Thymus (tissue), 11 donors: ENCODE measurements around the gene ZFPM1. TPM values are rescaled to one million over a fixed set of nuclear protein-coding genes. Genes with fewer than 3 reads are reported as not detected.

Experiments used
- DNase-seq, 9 donors: peaks; one replicate each; pipeline ENCODE4 v3.0.0-alpha.2; 2013; ENCODE audit warnings: low spot score in 9 of 9, low read depth in 6 of 9, missing footprints in 1 of 9
- H3K27ac ChIP-seq, 2 donors: one replicate each; pipeline ENCODE4 v1.5.1; 2013; ENCODE audit warnings: control low read depth in 1 of 2, low read depth in 1 of 2, low read length in 1 of 2, mild to moderate bottlenecking in 1 of 2, moderate library complexity in 1 of 2
- H3K27me3 ChIP-seq, 2 donors: one replicate each; pipeline ENCODE4 v1.5.1; 2013; ENCODE audit warnings: low read length in 1 of 2; ENCODE audit not compliant: control insufficient read depth in 2 of 2, insufficient read depth in 1 of 2
- H3K36me3 ChIP-seq, 2 donors: one replicate each; pipeline ENCODE4 v1.5.1; 2013; ENCODE audit warnings: low read length in 1 of 2, mild to moderate bottlenecking in 1 of 2, moderate library complexity in 1 of 2; ENCODE audit not compliant: control insufficient read depth in 2 of 2, insufficient read depth in 2 of 2
- H3K4me1 ChIP-seq, 2 donors: one replicate each; pipeline ENCODE4 v1.5.1; 2013; ENCODE audit warnings: low read length in 2 of 2; ENCODE audit not compliant: control insufficient read depth in 2 of 2, insufficient read depth in 2 of 2
- H3K4me3 ChIP-seq, 2 donors: one replicate each; pipeline ENCODE4 v1.5.1; 2013; ENCODE audit warnings: low read length in 2 of 2, control low read depth in 1 of 2, mild to moderate bottlenecking in 1 of 2
- H3K9me3 ChIP-seq, 2 donors: one replicate each; pipeline ENCODE4 v1.5.1; 2013; ENCODE audit warnings: low read length in 1 of 2, mild to moderate bottlenecking in 1 of 2; ENCODE audit not compliant: control insufficient read depth in 2 of 2, insufficient read depth in 1 of 2
- WGBS: extraction: QIAGEN DNeasy Blood & Tissue Kit; methylation state at CpG from one replicate; pipeline ENCODE4 v1.1.7; 2013; 5-methylcytosine and 5-hydroxymethylcytosine counted together
- polyA plus RNA-seq: library from polyadenylated mRNA; stranded (reverse); fragments of 200-250 nt; gene quantifications from one replicate; pipeline ENCODE4 v1.2.3, GENCODE V29; 2013
- total RNA-seq: library from RNA; stranded (reverse); fragments of 120-200 nt; gene quantifications from one replicate; pipeline ENCODE4 v1.2.4, GENCODE V29; 2013
- donor health status: healthy.

ZFPM1 gene
- total and polyA plus RNA-seq, 2 donors: 1.6 to 4.2 TPM

GRCh38 chr16:88415713-88416323 is 37.3 kb upstream of the ZFPM1 start:
- Histone ChIP-seq H3K27me3 (no peaks in the 10 kb centered on the region), H3K4me1 (no peaks in the 10 kb centered on the region), H3K9me3 (no peaks in the 10 kb centered on the region), H3K4me3 (no peak overlapping the region), H3K27ac (no peak overlapping the region), H3K36me3 (no peaks in the 10 kb centered on the region)
- DNase-seq: no peak
- 89% methylated on average over 29 of the region's 29 CpGs for WGBS

- Histone ChIP-seq H3K9me3 (no peaks in the 10 kb centered on the region), H3K27me3 (no peaks in the 10 kb centered on the region), H3K4me3 (no peak overlapping the region), H3K4me1 (no peaks in the 10 kb centered on the region), H3K27ac (no peak overlapping the region), H3K36me3 (no peaks in the 10 kb centered on the region)
- 96% methylated on average over 17 of the region's 17 CpGs for WGBS
- DNase-seq: no peak
Observed at GRCh38 chr16:88416686-88417085, 36.4 kb upstream of the ZFPM1 start.

- Histone ChIP-seq H3K27ac (no peak overlapping the region), H3K4me3 (no peak overlapping the region), H3K27me3 (no peaks in the 10 kb centered on the region), H3K4me1 (no peaks in the 10 kb centered on the region), H3K36me3 (no peaks in the 10 kb centered on the region), H3K9me3 (no peaks in the 10 kb centered on the region)
- DNase-seq: no peak
- 89% methylated on average over 17 of the region's 17 CpGs for WGBS
Observed at GRCh38 chr16:88417684-88418476, 35.2 kb upstream of the ZFPM1 start.

- Histone ChIP-seq H3K4me3 (no peak overlapping the region), H3K27me3 (no peaks in the 10 kb centered on the region), H3K4me1 (no peaks in the 10 kb centered on the region), H3K27ac (no peak overlapping the region), H3K9me3 (no peaks in the 10 kb centered on the region), H3K36me3 (no peaks in the 10 kb centered on the region)
- no peak for DNase-seq
- 90% methylated on average over 18 of the region's 18 CpGs for WGBS
Observed at GRCh38 chr16:88418869-88419268, 34.2 kb upstream of the ZFPM1 start.

- H3K27me3 ChIP-seq: peaks cover 0 to 2% of the 10 kb centered on the region in 2 donors
- 95% methylated on average over 10 of the region's 10 CpGs for WGBS
- no peak overlapping the region for H3K27ac ChIP-seq
- no peaks in the 10 kb centered on the region for H3K4me1 ChIP-seq
- no peaks in the 10 kb centered on the region for H3K36me3 ChIP-seq
- no peak overlapping the region for H3K4me3 ChIP-seq
- DNase-seq: no peak
- H3K9me3 ChIP-seq: no peaks in the 10 kb centered on the region
Observed at GRCh38 chr16:88419790-88420189, 33.3 kb upstream of the ZFPM1 start.

- no peak overlapping the region for H3K4me3 ChIP-seq
- H3K27ac ChIP-seq: no peak overlapping the region
- H3K9me3 ChIP-seq: no peaks in the 10 kb centered on the region
- peaks cover 0 to under 1% of the 10 kb centered on the region in 2 donors for H3K4me1 ChIP-seq
- H3K36me3 ChIP-seq: no peaks in the 10 kb centered on the region
- DNase-seq: no peak
- 88% methylated on average over 12 of the region's 12 CpGs for WGBS
- peaks cover 2% of the 10 kb centered on the region in 2 donors for H3K27me3 ChIP-seq
Observed at GRCh38 chr16:88420496-88420895, 32.6 kb upstream of the ZFPM1 start.

- peaks cover 0 to 3% of the 10 kb centered on the region in 2 donors for H3K4me1 ChIP-seq
- no peak for DNase-seq
Observed at GRCh38 chr16:88421301-88421700, 31.8 kb upstream of the ZFPM1 start.

GRCh38 chr16:88421871-88422433 is 31.1 kb upstream of the ZFPM1 start:
- 54% methylated on average over 5 of the region's 5 CpGs for WGBS
- H3K27me3 ChIP-seq: peaks cover 2% of the 10 kb centered on the region in 2 donors
- no peaks in the 10 kb centered on the region for H3K9me3 ChIP-seq
- no peaks in the 10 kb centered on the region for H3K36me3 ChIP-seq
- H3K4me3 ChIP-seq: no peak overlapping the region
- H3K4me1 ChIP-seq: peaks cover 0 to 3% of the 10 kb centered on the region in 2 donors
- no peak for DNase-seq
- no peak overlapping the region for H3K27ac ChIP-seq

More at GRCh38 chr16:88421301-88421700, 31.8 kb upstream of the ZFPM1 start:
- 85% methylated on average over 14 of the region's 14 CpGs for WGBS
- Histone ChIP-seq H3K36me3 (no peaks in the 10 kb centered on the region), H3K9me3 (no peaks in the 10 kb centered on the region), H3K4me3 (no peak overlapping the region), H3K27me3 (peaks cover 2% of the 10 kb centered on the region in 2 donors), H3K27ac (no peak overlapping the region)

- H3K36me3 ChIP-seq: no peaks in the 10 kb centered on the region
- H3K27me3 ChIP-seq: peaks cover 2% of the 10 kb centered on the region in 2 donors
- H3K4me1 ChIP-seq: peaks cover 0 to 3% of the 10 kb centered on the region in 2 donors
- no peak overlapping the region for H3K4me3 ChIP-seq
- WGBS: 54% methylated on average over 3 of the region's 3 CpGs
- no peak overlapping the region for H3K27ac ChIP-seq
- no peak for DNase-seq
- H3K9me3 ChIP-seq: no peaks in the 10 kb centered on the region
Observed at GRCh38 chr16:88422733-88423447, 30.2 kb upstream of the ZFPM1 start.
